Sciatic nerve (tissue), 2 donors: Measurements from ENCODE around the gene SLC30A1. TPM values are rescaled to one million over a fixed set of nuclear protein-coding genes. Genes with fewer than 3 reads are reported as not detected.

Experiments used
- ATAC-seq: fragments of 200-7000 bp; cut with Tn5 transposase; one replicate; pipeline ENCODE4 v1.9.1; 2020; ENCODE audit warnings: mild to moderate bottlenecking, moderate library complexity
- DNase-seq: peaks from one replicate; pipeline ENCODE4 v3.0.0-alpha.2; 2020; ENCODE audit warnings: low spot score
- intact Hi-C: fragments of 100-400 bp; cut with DNase I; formaldehyde crosslinking; loops from one replicate; pipeline ENCODE4 v1.14.2; 2022
- total RNA-seq: library from RNA; stranded (reverse); fragmentation: NEBNext Ultra II Directional; extraction: Animal tissue kit (Norgen Biotek cat#: 25700); gene quantifications from one replicate; pipeline ENCODE4 v1.2.1, GENCODE V29; 2021
- donor health status: DM: no; HTN: no; CAD: no.
- donor health status: DM: no; HTN: no; CAD: no.

Gene SLC30A1
- total RNA-seq, 1 donor from 2014 or later: 24.6 TPM

DNA sequence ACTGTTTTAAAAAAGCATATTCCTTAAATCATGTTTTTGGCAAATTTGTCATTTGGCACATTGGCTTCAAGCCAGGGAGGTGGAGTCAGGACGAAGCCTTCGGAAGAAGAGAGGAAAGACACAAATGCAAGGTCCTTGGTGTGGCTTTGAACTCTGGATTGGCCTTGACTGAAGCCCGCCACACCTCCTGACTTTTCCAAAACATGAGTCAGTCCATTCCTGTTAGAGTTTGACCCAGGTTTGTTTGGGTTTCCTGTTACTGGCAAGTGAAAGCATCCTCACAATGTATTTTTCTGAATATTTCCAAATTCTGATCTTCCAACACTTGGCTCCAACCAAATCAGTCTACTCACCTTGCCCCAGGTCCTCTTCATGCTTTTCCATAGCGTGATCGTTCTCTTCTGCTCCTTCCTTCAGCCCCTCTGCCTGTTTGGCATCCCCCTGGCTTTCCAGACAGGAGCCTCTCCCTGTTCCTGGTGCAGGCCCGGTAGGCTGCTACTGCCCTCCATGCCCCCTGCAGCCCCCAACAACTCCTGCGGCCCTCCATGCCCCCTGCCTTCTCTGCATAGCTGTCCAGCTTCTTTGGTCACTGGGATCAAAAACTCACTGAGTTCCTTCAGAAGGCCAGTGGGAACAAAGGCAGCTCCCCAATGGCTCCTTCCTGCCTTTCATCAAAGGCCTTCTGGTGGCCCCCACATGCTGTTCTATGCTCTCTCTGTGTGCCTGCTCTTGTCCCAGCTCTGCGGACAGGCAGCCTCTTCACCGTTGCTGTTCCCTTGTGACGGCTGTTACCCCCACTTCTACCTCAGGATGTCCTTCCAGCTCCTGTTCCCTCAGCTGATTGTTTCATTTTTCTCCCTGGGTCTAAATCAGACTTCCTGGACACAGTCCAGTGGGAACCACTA, 30.4 kb upstream of the SLC30A1 start:
- DNase-seq (no peak), ATAC-seq (no peak)
- intact Hi-C loops: no loop called here

DNA sequence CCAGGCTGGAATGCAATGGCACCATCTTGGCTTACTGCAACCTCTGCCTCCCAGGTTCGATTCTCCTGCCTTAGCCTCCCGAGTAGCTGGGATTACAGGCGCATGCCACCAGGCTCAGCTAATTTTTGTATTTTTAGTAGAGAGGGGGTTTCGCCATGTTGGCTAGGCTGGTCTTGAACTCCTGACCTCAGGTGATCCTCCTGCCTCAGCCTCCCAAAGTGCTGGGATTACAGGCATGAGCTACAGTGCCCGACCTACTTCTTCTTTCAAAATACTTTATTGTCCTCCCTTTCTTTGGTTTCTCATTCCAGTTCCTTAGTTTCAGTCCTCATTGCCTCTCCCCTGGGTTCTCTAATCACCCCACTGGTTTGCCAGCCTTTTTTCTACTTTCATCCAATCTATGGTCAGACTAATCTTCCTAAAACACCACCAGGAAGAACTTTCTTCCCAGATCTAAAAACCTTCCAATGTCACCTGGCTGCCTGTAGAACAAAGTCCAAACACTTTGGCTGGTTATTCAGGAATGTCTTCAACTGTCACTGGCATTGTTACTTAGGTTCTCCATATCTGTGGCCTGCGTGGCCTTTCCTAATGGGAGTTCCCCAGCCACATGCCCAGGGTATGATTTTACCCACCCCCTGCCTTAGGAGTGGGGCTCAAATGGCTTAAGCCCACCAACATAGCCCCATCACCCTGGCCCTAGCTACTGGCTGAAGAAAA, 29.0 kb upstream of the SLC30A1 start:
- intact Hi-C loops: no loop called here
- no peak for DNase-seq
- no peak for ATAC-seq

DNA sequence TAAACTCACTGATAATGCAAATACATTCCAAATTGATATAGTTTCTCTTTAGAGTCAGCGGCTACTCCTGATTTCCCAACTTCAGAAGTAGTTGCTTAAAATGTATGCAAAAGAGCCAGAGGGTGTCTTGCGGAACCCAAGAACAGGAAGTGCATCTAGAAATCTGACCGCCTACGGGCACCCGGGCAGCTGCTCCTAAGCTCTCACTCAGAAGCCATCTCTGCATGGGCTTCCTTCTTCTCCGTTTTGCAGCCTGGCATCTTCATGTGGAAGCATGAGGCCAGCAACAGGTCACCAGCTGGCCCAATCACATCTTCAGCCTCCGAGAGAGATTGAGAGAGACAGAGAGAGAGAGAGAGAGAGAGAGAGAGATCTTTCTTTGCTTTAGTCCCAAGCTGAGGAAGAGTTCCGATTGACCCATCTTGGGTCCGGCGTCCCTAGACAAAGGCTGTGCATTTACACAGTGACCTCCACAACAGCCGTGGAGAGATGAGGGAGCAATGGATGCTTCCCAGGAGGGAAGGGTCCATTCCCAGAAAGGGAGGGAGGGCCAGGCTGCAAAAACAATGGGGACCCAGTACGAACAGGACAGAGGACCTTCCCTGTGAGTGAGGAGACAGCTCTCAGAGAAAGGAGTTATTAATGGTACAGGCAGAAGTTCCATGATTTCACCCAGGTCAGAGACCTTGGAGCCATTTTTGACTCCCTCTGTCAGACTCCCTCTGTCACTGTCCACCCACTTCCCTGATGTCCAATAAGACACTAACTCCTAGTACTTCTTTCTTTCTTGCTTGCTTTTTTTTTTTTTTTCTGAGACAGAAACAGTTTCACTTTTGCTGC, 28.2 kb upstream of the SLC30A1 start:
- intact Hi-C loops: no loop called here
- peak; percentile 69 for ATAC-seq
- no peak for DNase-seq

DNA sequence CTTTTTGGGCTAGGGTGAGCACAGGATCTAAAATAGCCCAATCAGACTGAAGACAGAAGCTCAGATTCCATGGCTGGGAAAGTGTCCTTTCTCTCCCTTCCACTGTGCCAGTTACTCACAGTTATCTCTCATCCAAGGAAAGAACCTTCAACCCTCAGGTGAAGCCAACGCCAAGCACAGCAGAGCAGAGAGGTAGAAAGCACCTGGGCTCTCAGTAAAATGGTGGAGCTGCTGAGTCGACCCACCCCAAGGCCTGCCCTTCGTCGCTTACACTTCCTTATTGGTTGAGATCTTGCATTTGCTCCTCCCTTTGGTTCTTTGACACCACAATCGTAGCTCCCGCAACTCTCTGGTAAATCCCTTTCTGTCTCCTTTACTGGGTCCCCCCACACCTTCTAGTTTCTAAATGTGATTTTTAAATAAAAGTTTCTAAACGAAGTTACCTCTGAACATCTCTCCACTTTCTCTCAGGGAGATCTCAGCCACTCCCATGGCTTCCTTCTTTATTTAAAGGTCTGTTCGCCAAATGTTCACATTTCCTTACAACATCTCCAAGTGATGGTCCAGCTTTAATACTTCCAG, 27.5 kb upstream of the SLC30A1 start:
- ATAC-seq (peak; percentile 64), DNase-seq (no peak)
- intact Hi-C loops: no loop called here

DNA sequence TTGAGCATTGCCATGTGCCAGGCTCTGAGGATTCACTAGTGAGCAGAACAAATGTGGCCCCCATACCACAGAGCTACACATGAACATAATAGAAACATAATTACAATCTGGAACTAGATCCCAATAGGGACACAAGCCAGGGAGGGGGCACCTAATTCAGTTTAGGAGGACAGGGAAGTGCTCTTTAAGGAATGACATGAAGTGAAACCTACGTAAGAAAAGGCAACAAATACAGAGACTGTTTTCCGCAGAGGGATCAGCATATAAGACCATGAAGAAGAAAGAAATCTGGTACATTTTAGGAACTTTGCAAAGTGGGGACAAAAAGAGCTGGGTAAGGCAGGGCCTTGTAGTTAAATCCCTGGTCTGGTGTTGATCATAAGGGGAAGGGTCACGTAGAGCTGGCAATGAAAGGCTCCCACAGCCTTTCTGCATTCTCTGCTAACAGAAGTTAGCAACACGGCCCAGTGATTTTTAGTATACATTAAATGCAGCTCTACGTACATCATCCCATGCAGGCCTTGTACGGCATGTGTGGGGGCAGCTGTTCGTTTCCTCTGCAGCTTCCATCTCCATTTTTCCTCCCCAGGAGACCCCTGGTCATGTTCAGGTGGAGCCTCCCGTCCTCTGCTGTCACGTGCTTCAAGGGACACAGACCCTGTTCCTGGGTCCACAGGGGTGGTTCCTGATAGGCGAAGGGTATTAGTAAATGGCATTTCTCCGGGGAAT, 26.8 kb upstream of the SLC30A1 start:
- DNase-seq: no peak
- intact Hi-C loops: no loop called here
- no peak for ATAC-seq

DNA sequence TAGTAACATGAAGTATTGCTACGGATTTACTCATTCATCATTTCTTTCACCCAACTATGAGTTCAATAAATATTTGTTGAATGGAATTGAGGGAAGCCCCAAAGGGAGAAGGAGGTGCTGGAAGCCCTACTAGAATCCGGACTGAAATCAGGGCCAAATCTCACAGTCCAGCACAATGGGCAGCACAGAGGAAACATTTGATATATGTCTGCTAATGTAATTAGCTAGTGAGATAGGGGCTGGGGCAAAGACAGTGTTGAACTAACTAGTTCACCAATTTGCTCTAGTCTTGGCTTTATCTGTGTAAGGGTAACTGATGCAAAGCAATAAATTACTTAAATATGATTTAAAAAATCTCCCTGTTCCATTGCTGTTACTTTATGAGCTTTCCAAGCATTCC, 26.1 kb upstream of the SLC30A1 start:
- DNase-seq: no peak
- intact Hi-C loops: no loop called here
- ATAC-seq: no peak

DNA sequence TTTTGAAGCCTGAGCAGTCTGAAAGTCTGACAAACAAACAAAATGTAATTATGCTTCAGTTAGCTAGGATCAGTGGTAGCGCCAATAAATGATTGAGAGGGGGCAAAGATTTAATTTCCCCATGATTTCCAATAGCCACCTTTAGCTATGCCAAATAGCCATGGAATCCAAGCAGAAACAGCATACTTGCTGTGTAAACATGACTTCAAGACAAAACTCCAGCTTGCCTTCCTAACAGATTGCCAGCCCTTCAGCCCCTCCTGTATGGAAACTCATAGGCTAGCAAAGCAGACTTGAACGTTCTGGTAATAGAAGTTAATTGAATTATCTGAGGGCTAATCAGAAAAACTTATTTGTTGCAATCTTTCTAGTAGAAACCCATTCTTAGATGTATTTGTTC, 25.6 kb upstream of the SLC30A1 start:
- DNase-seq: no peak
- intact Hi-C loops: no loop called here
- no peak for ATAC-seq

DNA sequence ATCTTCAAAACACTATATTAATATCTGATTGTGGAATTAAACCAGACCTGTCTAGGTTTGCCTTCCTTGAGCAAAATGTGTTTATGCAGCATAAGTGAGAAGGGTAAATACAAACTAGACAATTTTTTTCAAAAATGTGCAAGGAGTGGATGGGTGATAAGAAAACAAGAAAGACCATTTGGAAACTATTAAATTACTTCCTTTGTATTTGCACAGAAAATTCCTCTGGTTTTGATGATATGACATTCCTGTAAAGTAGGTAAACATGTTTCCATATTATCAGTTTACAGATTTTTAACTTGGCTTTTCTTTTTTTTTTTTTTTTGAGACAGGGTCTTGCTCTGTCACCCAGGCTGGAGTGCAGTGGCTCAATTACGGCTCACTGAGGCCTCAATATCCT, 24.8 kb upstream of the SLC30A1 start:
- ATAC-seq: no peak
- intact Hi-C loops: no loop called here
- no peak for DNase-seq

DNA sequence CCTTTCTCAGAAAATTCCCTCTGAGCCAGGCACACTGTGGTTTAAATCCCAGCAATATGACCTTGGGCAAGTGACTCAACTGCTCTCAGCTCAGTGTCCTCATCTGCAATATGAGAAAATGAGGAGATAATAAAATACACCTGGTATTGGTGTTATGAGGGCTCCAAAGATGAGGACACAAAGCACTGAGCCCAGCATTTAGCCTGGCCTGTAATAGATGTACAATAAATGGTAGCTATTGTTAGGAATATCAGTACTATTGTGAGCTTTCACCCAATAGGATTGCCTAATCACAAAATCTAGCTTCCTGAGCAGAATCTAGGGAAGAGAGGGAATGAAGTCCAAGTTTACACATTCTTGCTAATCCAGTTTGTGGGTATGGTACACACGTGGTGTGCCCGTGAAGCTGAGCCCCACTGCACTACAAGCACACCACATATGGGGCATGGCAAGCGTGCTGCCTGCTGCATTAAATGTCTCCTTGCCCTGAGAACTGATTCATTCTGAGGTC, 24.3 kb upstream of the SLC30A1 start:
- ATAC-seq (no peak), DNase-seq (no peak)
- intact Hi-C loops: no loop called here

DNA sequence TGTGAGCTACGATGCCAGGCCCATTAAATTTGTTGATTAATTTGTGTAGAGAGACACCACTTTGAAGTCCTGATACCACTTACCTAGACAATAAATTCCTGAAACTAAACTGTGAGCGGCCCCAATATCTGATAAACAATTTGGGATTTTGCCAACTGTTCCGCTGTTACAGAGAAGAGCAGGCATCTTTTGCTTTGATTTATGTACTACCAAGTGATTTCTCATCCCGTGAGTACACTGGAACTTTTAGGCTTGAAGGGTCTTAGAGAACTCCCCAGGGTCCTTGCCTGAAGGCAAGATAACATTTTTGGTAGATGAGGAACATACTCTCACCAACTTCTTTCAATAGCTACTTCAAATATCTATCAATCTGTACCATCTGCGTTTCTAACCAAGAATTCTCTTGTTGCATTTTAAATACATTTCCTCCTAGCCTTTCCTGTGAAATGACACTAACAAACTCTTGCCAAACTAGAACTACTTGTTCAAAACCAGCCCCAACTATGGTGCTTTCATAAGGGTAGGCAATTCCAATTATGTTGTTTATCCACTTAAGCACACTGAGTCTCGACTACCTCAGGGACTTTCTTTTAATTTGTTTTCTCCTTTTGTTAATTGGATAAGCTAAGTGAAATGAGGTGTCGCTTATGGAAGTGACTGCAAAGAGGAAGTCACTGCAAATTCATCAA, 23.2 kb upstream of the SLC30A1 start:
- no peak for DNase-seq

DNA sequence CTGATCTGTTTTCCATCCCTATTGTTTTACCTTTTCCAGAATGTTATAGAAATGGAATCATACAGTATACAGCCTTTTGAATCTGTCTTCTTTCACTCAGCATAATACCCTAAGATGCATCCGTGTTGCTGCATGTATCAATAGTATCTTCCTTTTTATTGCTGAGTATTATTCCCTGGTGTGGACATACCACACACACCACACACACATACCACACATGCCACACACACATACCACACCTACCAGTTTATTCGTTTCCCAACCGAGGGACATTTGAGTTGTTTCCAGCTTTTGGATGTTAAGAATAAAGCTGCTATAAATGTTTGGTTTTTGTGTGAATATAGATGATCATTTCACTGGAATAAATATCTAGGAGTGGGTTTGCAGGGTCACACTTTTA, 22.2 kb upstream of the SLC30A1 start:
- ATAC-seq (no peak), DNase-seq (no peak)
- intact Hi-C loops: no loop called here

More for the DNA sequence above, 23.2 kb upstream of the SLC30A1 start:
- intact Hi-C loops: no loop called here
- ATAC-seq: no peak

DNA sequence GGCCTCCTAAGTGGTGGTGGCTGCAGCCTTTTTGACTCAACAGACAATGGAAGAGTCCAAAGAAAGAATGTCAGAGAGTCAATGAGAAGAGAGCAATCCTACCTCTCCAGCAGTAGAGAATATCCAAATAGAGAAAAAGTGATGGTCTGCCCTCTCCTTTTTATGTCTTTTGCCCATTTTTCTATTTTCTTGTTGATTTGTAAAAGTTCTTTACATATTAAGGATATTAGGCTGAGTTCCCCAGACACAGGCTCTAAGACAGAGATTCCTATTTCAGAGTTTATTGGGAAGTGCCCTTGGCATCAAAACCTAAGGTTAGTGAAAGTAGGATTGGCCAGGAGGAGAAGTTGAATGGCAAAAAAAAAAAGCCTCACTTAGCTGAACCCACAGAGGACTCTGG, 20.3 kb upstream of the SLC30A1 start:
- DNase-seq (no peak), ATAC-seq (no peak)
- intact Hi-C loops: no loop called here

DNA sequence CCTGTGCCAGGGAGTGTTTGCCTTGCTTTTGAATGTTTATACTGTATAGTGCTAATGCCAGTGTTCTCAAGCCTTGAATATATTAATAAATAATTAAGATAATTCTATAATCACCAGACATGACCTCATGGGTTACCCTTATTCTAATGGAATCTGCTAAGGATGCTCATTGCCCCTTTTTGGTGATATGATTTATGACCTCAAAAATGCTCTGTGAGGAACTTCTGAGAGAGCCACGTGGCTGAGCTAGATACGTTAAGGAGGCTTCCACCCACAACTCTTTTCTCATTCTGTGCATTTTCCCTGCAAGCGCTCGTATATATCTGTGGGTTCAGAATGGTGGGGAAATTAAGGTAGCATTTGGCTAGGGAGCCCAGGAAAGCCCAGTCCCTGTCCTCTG, 19.6 kb upstream of the SLC30A1 start:
- ATAC-seq: no peak
- intact Hi-C loops: no loop called here

DNA sequence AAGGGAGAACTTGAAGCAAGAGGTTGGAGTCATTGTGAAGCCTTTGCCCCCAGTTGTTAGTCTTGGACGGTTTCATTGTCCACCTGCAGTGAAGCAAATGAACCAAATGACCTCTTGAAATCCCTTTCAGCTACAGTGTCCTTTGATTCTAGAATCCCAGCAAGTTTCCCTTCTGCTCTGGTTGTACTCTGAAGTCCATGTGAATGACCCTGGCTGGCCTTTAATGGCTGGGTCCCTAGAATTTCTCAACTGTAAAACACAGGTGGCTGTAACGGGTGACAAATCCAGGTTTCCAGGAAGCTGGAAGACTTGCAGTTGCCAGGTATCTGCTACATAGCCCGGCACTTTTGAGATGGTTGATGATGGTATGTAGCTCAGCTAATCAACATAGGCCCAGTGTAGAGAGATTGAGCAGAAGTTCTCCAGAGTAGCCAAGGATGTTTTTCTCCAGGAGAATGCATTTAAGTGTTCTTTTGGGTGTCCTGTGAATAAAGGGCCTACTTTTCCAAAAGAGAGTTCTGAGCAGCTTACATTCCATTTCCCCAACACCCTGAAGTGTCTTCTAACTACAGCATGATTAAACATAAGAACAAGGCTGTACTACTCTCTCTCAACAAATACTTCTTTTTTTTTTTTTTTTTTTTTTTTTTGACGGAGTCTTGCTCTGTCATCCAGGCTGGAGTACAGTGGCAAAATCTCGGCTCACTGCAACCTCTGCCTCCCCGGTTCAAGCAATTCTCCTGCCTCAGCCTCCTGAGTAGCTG, 17.6 kb upstream of the SLC30A1 start:
- intact Hi-C loops: no loop called here
- DNase-seq: no peak
- ATAC-seq: no peak

More for the DNA sequence above, 19.6 kb upstream of the SLC30A1 start:
- DNase-seq: no peak

DNA sequence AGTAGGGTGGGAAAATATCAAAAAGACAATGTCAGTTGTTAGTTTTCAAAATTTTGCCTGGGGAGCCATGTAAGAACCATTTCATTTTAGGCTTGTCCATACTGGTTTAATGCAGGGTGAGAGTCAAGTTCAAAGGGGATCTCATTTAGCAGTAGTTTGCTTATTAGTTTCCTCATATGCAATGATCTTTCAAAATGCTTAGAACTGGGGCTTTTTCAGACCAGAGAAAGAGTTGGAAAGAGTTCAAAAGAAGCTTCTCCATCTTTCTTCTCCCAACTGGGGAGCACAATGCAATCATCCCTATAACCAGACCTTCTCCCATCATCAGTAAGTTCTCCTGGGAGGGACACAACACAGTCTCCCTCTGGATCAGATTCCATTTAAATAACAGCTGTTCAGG, 16.5 kb upstream of the SLC30A1 start:
- DNase-seq: no peak
- ATAC-seq: no peak
- intact Hi-C loops: no loop called here

DNA sequence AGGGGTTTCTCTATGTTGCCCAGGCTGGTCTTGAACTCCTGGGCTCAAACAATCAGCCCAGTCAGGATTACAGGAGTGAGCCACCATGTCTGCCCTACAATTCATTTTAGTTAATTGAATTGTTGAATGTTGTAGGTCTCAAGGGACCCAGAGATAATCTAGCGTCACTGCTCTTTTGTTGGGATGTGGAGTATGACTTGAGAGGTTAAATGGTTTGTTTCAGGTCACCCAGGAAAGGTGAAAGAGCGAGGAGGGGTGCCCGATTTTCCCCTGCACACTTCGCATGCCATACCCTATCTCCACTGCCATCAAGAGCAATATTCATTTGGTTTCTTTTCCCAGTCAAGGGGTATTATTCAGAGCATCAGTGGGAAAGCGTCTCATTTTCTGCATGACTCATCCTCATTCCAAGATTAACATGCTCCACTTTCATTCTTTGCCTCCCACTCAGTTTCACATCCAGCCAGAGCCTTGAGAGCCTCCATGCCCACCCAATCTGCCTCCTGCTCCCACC, 13.1 kb upstream of the SLC30A1 start:
- ATAC-seq (no peak), DNase-seq (no peak)
- intact Hi-C loops: no loop called here
